ENCODE measurements around the gene KRTAP9-7. TPM values are rescaled to one million over a fixed set of nuclear protein-coding genes. Genes with fewer than 3 reads are reported as not detected.

The KRTAP9-7 gene
- total RNA-seq, 4 donors from 2014 or later: not detected

GRCh38 chr17:41294016-41294415, 18.5 kb downstream of the KRTAP9-7 start:
- no peaks in the 10 kb centered on the region for H3K4me1 ChIP-seq
- no peaks in the 10 kb centered on the region for H3K36me3 ChIP-seq
- no peak overlapping the region for H3K4me3 ChIP-seq
- no peak overlapping the region for H3K27ac ChIP-seq
- intact Hi-C loops (cut with DNase I; ENCODE audit: low total_unique reads): no loop called here
- no peak for TF ChIP-seq CTCF (IDR thresholded peaks at IDR 0.05)
- TF ChIP-seq POLR2A (IDR thresholded peaks at IDR 0.05): no peak
- DNase-seq: no peak
- H3K9me3 ChIP-seq: no peaks in the 10 kb centered on the region
- no peaks in the 10 kb centered on the region for H3K27me3 ChIP-seq

GRCh38 chr17:41296846-41297245, 21.3 kb downstream of the KRTAP9-7 start:
- Histone ChIP-seq H3K27me3 (no peaks in the 10 kb centered on the region), H3K9me3 (no peaks in the 10 kb centered on the region), H3K4me1 (no peaks in the 10 kb centered on the region), H3K4me3 (no peak overlapping the region), H3K27ac (no peak overlapping the region), H3K36me3 (no peaks in the 10 kb centered on the region)
- intact Hi-C loops (cut with DNase I; ENCODE audit: low total_unique reads): no loop called here
- DNase-seq: no peak
- TF ChIP-seq POLR2A (IDR thresholded peaks at IDR 0.05) (no peak), CTCF (IDR thresholded peaks at IDR 0.05) (no peak)

- Histone ChIP-seq H3K4me1 (no peaks in the 10 kb centered on the region), H3K9me3 (no peaks in the 10 kb centered on the region), H3K27ac (no peak overlapping the region), H3K36me3 (no peaks in the 10 kb centered on the region), H3K27me3 (no peaks in the 10 kb centered on the region), H3K4me3 (no peak overlapping the region)
- TF ChIP-seq CTCF (IDR thresholded peaks at IDR 0.05) (no peak), POLR2A (IDR thresholded peaks at IDR 0.05) (no peak)
- no peak for DNase-seq
- intact Hi-C loops (cut with DNase I; ENCODE audit: low total_unique reads): no loop called here
These were observed 23.1 kb downstream of the KRTAP9-7 start for GRCh38 chr17:41298458-41299135.

- intact Hi-C loops (cut with DNase I; ENCODE audit: low total_unique reads): no loop called here
- no peak overlapping the region for H3K4me3 ChIP-seq
- H3K27ac ChIP-seq: no peak overlapping the region
- H3K9me3 ChIP-seq: no peaks in the 10 kb centered on the region
- H3K36me3 ChIP-seq: no peaks in the 10 kb centered on the region
- no peaks in the 10 kb centered on the region for H3K27me3 ChIP-seq
- DNase-seq: no peak
- no peak for TF ChIP-seq CTCF (IDR thresholded peaks at IDR 0.05)
- TF ChIP-seq POLR2A (IDR thresholded peaks at IDR 0.05): no peak
- H3K4me1 ChIP-seq: no peaks in the 10 kb centered on the region
These were observed 25.8 kb downstream of the KRTAP9-7 start for GRCh38 chr17:41301204-41301790.

All from uterus (tissue), 4 donors.